Hematopoietic multipotent progenitor cell treated with erythropoietin and hydrocortisone succinate and interleukin-3 and kit ligand, for 8 days (in vitro differentiated cells): ENCODE measurements around the gene CERCAM.

ENCODE experiments used
- DNase-seq: peaks from one replicate; pipeline ENCODE4 v3.0.0-alpha.2; 2015

CERCAM gene

GRCh38 chr9:128469070-128469469, 48.4 kb downstream of the CERCAM start:
- peak; percentile 20 for DNase-seq

- peak; percentile 66 for DNase-seq
These were observed 49.9 kb downstream of the CERCAM start for GRCh38 chr9:128470560-128470959.

GRCh38 chr9:128473104-128473503, 52.4 kb downstream of the CERCAM start:
- no peak for DNase-seq

GRCh38 chr9:128475867-128476266, 55.2 kb downstream of the CERCAM start:
- no peak for DNase-seq

GRCh38 chr9:128479262-128479661, 58.6 kb downstream of the CERCAM start:
- no peak for DNase-seq

- no peak for DNase-seq
These were observed 60.9 kb downstream of the CERCAM start for GRCh38 chr9:128481561-128481960.

- DNase-seq = no peak
These were observed 61.5 kb downstream of the CERCAM start for GRCh38 chr9:128482186-128482585.

GRCh38 chr9:128484686-128485413, 64.2 kb downstream of the CERCAM start:
- no peak for DNase-seq

GRCh38 chr9:128485414-128485855, 64.8 kb downstream of the CERCAM start:
- DNase-seq = no peak

GRCh38 chr9:128486201-128486600, 65.5 kb downstream of the CERCAM start:
- DNase-seq = no peak
